PC-3 (cell line): ENCODE results near the gene FAM219B.

ENCODE experiments used
- EZH2 ChIP-seq: fragments of 300-600 bp; sonication (generic); IDR thresholded peaks from one replicate; pipeline ENCODE4 v1.6.1; 2017; ENCODE audit warnings: antibody characterized with exemption, mild to moderate bottlenecking, low read length; ENCODE audit not compliant: unreplicated experiment
- EZH2phosphoT487 ChIP-seq: fragments of 300-600 bp; sonication (generic); IDR thresholded peaks from 2 replicates; pipeline ENCODE4 v1.6.1; 2018; ENCODE audit warnings: mild to moderate bottlenecking, antibody characterized with exemption, low read length, borderline replicate concordance
- TF ChIP-seq, protein P1 (sequence below): fragments of 300-600 bp; sonication (generic); conservative IDR thresholded peaks from 2 replicates; pipeline ENCODE4 v1.5.1; 2017; ENCODE audit warnings: antibody characterized with exemption, low read depth, mild to moderate bottlenecking, low read length

DNA sequence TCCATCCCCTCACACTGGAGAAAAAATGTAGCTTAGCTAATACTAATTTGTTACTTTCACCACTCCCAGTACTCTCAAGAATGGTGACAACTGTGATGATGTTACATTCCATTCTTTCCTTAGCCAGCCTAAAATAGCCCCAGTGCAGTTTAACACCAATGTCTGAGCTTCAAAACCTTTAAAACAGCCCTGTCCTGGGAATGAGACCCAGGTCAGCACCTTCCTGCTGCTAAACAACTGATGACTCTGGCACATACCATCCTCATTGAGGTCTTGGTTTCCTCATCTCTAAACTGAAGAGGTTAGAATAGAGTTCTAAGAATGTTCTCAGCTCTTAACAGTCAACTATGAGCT is 37.3 kb downstream of the FAM219B start:
- TF ChIP-seq, protein P1, sequence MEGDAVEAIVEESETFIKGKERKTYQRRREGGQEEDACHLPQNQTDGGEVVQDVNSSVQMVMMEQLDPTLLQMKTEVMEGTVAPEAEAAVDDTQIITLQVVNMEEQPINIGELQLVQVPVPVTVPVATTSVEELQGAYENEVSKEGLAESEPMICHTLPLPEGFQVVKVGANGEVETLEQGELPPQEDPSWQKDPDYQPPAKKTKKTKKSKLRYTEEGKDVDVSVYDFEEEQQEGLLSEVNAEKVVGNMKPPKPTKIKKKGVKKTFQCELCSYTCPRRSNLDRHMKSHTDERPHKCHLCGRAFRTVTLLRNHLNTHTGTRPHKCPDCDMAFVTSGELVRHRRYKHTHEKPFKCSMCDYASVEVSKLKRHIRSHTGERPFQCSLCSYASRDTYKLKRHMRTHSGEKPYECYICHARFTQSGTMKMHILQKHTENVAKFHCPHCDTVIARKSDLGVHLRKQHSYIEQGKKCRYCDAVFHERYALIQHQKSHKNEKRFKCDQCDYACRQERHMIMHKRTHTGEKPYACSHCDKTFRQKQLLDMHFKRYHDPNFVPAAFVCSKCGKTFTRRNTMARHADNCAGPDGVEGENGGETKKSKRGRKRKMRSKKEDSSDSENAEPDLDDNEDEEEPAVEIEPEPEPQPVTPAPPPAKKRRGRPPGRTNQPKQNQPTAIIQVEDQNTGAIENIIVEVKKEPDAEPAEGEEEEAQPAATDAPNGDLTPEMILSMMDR = no peak
- TF ChIP-seq EZH2 (no peak), EZH2phosphoT487 (no peak)
